GM12878 (cell line): ENCODE measurements around the gene MROH2A. TPM values are rescaled to one million over a fixed set of nuclear protein-coding genes. Genes with fewer than 3 reads are reported as not detected.

Experiments used
- ATAC-seq: fragments of 200-7000 bp; cut with Tn5 transposase; 3 replicates; pipeline ENCODE4 v1.9.1; 2020; ENCODE audit warnings: mild to moderate bottlenecking, moderate library complexity
- BruUV-seq: library from RNA; stranded (reverse); fragments of 400-500 nt; replicated peaks from 2 replicates; lab custom pipeline; 2021; lab: Mats Ljungman, UMichigan
- CTCF ChIA-PET: fragments of 300-600 bp; sonication (Branson Sonifier 250); formaldehyde crosslinking; extraction: SDS; loops from one replicate; lab custom pipeline; 2021; ENCODE audit warnings: inconsistent platforms; lab: Yijun Ruan, JAX
- POLR2A ChIA-PET: fragments of 350-600 bp; formaldehyde crosslinking; extraction: SDS; loops from one replicate; lab custom pipeline; 2021; ENCODE audit warnings: inconsistent platforms; lab: Charles Lee
- RAD21 ChIA-PET: fragments of 300-600 bp; sonication (Branson Sonifier 250); formaldehyde crosslinking; loops from one replicate; lab custom pipeline; 2023; ENCODE audit warnings: antibody characterized with exemption; ENCODE audit not compliant: unreplicated experiment; lab: Charles Lee
- SMC1A ChIA-PET: fragments of 300-600 bp; sonication (Branson Sonifier 250); formaldehyde crosslinking; loops from one replicate; lab custom pipeline; 2023; ENCODE audit not compliant: unreplicated experiment, uncharacterized antibody; lab: Charles Lee
- DNase-seq: peaks from one replicate; pipeline ENCODE4 v3.0.0-alpha.2; 2011; ENCODE audit warnings: low read depth, low spot score
- FAIRE-seq: peaks from 3 replicates; lab custom pipeline; 2011; peaks lifted over from hg19 to GRCh38; lab: Jason Lieb, UNC
- H2AFZ ChIP-seq: 2 replicates; pipeline ENCODE4 v1.6.0; 2011; ENCODE audit warnings: low read depth, low read length, control low read depth; ENCODE audit not compliant: control insufficient read depth
- H3K27ac ChIP-seq: 2 replicates; pipeline ENCODE4 v1.5.1; 2011; ENCODE audit warnings: control low read depth; ENCODE audit not compliant: control insufficient read depth, insufficient read depth
- H3K27me3 ChIP-seq, 2 experiments: replicated peaks in 1 of 2; 2 replicates each; pipeline versions ENCODE4 v1.6.0 to v1.6.1; 2011; ENCODE audit warnings: low read length in 1 of 2; ENCODE audit not compliant: control insufficient read depth in 2 of 2, insufficient read depth in 2 of 2
- H3K36me3 ChIP-seq, 2 experiments: 2 replicates each; pipeline ENCODE4 v1.5.1; 2011; ENCODE audit warnings: low read length in 1 of 2; ENCODE audit not compliant: control insufficient read depth in 2 of 2, insufficient read depth in 2 of 2
- H3K4me1 ChIP-seq: 2 replicates; pipeline ENCODE4 v1.6.1; 2011; ENCODE audit warnings: mild to moderate bottlenecking, low read length, moderate library complexity, mixed read lengths; ENCODE audit not compliant: control insufficient read depth, insufficient read depth
- H3K4me2 ChIP-seq: 2 replicates; pipeline ENCODE4 v1.6.0; 2011; ENCODE audit warnings: control low read depth; ENCODE audit not compliant: control insufficient read depth, insufficient read depth
- H3K4me3 ChIP-seq: fragments of 200-600 bp; sonication (generic); 2 replicates; pipeline ENCODE4 v1.5.1; 2016
- H3K79me2 ChIP-seq: 2 replicates; pipeline ENCODE4 v1.6.0; 2011; ENCODE audit warnings: low read length; ENCODE audit not compliant: control insufficient read depth, insufficient read depth
- H3K9ac ChIP-seq: 2 replicates; pipeline ENCODE4 v1.8.0; 2011; ENCODE audit warnings: low read length, control low read depth, mixed read lengths; ENCODE audit not compliant: control insufficient read depth, insufficient read depth
- H3K9me3 ChIP-seq: replicated peaks from 3 replicates; pipeline ENCODE4 v1.5.1; 2011; ENCODE audit warnings: mild to moderate bottlenecking, low read length; ENCODE audit not compliant: control insufficient read depth, insufficient read depth
- H4K20me1 ChIP-seq: 2 replicates; pipeline ENCODE4 v1.6.0; 2011; ENCODE audit not compliant: control insufficient read depth, insufficient read depth
- LARP7 ChIP-seq: fragments of 450-650 bp; IDR thresholded peaks from 2 replicates; pipeline ENCODE4 v1.6.1; 2017; ENCODE audit warnings: mild to moderate bottlenecking
- MTA2 ChIP-seq: fragments of 450-650 bp; IDR thresholded peaks from 2 replicates; pipeline ENCODE4 v1.6.1; 2016; ENCODE audit warnings: low read depth, mild to moderate bottlenecking, moderate library complexity
- PML ChIP-seq: IDR thresholded peaks from 2 replicates; pipeline ENCODE4 v1.6.1; 2012; ENCODE audit warnings: low read length, inconsistent platforms
- RCOR1 ChIP-seq: conservative IDR thresholded peaks from 2 replicates; pipeline ENCODE4 v1.6.1; 2012; ENCODE audit warnings: low read depth, low read length, improper control_type of control experiment
- SKIL ChIP-seq: fragments of 450-650 bp; IDR thresholded peaks from 2 replicates; pipeline ENCODE4 v1.6.1; 2017; ENCODE audit warnings: mild to moderate bottlenecking, low read depth, inconsistent platforms; ENCODE audit not compliant: poor library complexity, severe bottlenecking
- SPI1 ChIP-seq: IDR thresholded peaks from 2 replicates; pipeline ENCODE4 v1.6.1; 2011; ENCODE audit warnings: low read depth, mild to moderate bottlenecking, low read length, moderate library complexity, borderline replicate concordance; ENCODE audit not compliant: insufficient read depth
- STAT1 ChIP-seq: fragments of 450-650 bp; conservative IDR thresholded peaks from 2 replicates; pipeline ENCODE4 v1.6.1; 2014; ENCODE audit warnings: antibody characterized with exemption, mild to moderate bottlenecking
- YBX1 ChIP-seq: fragments of 450-650 bp; IDR thresholded peaks from 2 replicates; pipeline ENCODE4 v1.6.1; 2016; ENCODE audit warnings: antibody characterized with exemption
- YY1 ChIP-seq: IDR thresholded peaks from 2 replicates; pipeline ENCODE4 v1.6.1; 2011; ENCODE audit warnings: low read depth, mild to moderate bottlenecking, low read length
- ZBTB11 ChIP-seq: fragments of 450-650 bp; formaldehyde crosslinking; IDR thresholded peaks from 2 replicates; pipeline ENCODE4 v1.5.0; 2022; ENCODE audit warnings: mild to moderate bottlenecking, missing genetic modification characterization
- ZNF274 ChIP-seq: IDR thresholded peaks from one replicate; pipeline ENCODE4 v1.8.0; 2011; ENCODE audit not compliant: insufficient read length, insufficient read depth
- ZNF592 ChIP-seq: fragments of 450-650 bp; IDR thresholded peaks from 2 replicates; pipeline ENCODE4 v1.6.1; 2017; ENCODE audit warnings: mild to moderate bottlenecking, moderate library complexity
- WGBS: methylation state at CpG from one replicate; pipeline ENCODE4 v1.1.6; 2016; ENCODE audit warnings: low lambda C conversion rate; ENCODE audit not compliant: insufficient replicate concordance, insufficient coverage; ENCODE audit errors: missing lambda C conversion rate; 5-methylcytosine and 5-hydroxymethylcytosine counted together
- in situ Hi-C: fragments of 300-500 bp; cut with MboI; formaldehyde crosslinking; loops from 9 replicates; pipeline ENCODE4 v1.14.3; 2018; ENCODE audit warnings: mixed read lengths
- intact Hi-C: fragments of 100-400 bp; cut with micrococcal nuclease; formaldehyde crosslinking; loops from one replicate; pipeline ENCODE4 v1.14.2; 2022; ENCODE audit not compliant: unreplicated experiment
- polyA plus RNA-seq, 11 experiments: library from polyadenylated mRNA; depleted of rRNA in 4 of 11; unstranded in 6 of 11; stranded (reverse) in 5 of 11; fragments of >200 nt; fragmentation: Nextera tagmentation in 4 of 11; fragmentation: Illumina TruSeq in 1 of 11; extraction: Ambion mirVana in 4 of 11; extraction: Trizol in 1 of 11; gene quantifications; 1 replicate in 1 of 11; 2 replicates in 10 of 11; pipeline versions ENCODE4 v1.2.1 to v1.2.3, GENCODE V29; 2011 to 2016; ENCODE audit warnings: inconsistent platforms in 2 of 11, missing spikeins in 2 of 11, low read depth in 1 of 11
- total RNA-seq, 4 experiments: library from RNA; depleted of rRNA in 3 of 4; stranded (reverse); fragments of >200 nt in 3 of 4; fragmentation: Illumina TruSeq in 1 of 4; extraction: Trizol in 1 of 4; gene quantifications; 2 replicates each; pipeline versions ENCODE4 v1.2.1 to v1.2.3, GENCODE V29; 2013 to 2021

The MROH2A gene
- total and polyA plus RNA-seq, 10 of the 15 experiments (the other 5 are each of a cell fraction or from before 2014, with no cell fraction given) = not detected

- TF ChIP-seq YY1 (no peak), PML (no peak), ZNF274 (no peak), YBX1 (no peak), SPI1 (no peak), STAT1 (no peak), MTA2 (no peak), LARP7 (no peak)
Observed at GRCh38 chr2:233816771-233817170, 38.6 kb downstream of the MROH2A start (continued).

GRCh38 chr2:233817361-233817911 lies 39.3 kb downstream of the MROH2A start:
- DNase-seq (no peak), FAIRE-seq (no peak), ATAC-seq (no peak)
- 26% methylated on average over 3 of the region's 3 CpGs for WGBS
- Histone ChIP-seq H3K36me3 (no peaks in the 10 kb centered on the region), H3K4me1 (no peaks in the 10 kb centered on the region), H3K79me2 (no peaks in the 10 kb centered on the region), H3K4me2 (no peak overlapping the region), H2AFZ (no peak overlapping the region), H3K27me3 (no peaks in the 10 kb centered on the region; a peak in 3 of 4 replicates), H3K9me3 (no peaks in the 10 kb centered on the region), H3K9ac (no peak overlapping the region), H3K4me3 (no peak overlapping the region), H3K27ac (no peak overlapping the region), H4K20me1 (no peaks in the 10 kb centered on the region)
- in situ Hi-C loops (no loop called here), intact Hi-C loops (no loop called here)
- CTCF ChIA-PET = no interaction called here
- POLR2A ChIA-PET = no interaction called here
- RAD21 ChIA-PET = no interaction called here
- SMC1A ChIA-PET = no interaction called here
- BruUV-seq = no TSS peak
- TF ChIP-seq ZBTB11 (CRISPR knock-in tag) (no peak), ZNF592 (no peak), RCOR1 (no peak), STAT1 (no peak), YBX1 (no peak), SKIL (no peak)
